ENCODE data around the gene ACVR1. TPM values are rescaled to one million over a fixed set of nuclear protein-coding genes. Genes with fewer than 3 reads are reported as not detected.
A peak's percentile ranks its signal among the peaks of the same experiment; 100 is the strongest.

ACVR1 gene
- total RNA-seq, 1 donor from 2014 or later = 36.3 TPM

- no peak for TF ChIP-seq CTCF (IDR thresholded peaks at IDR 0.05; ENCODE audit: partially characterized antibody, unreplicated experiment)
- DNase-seq = no peak
- Mint-ChIP-seq H3K4me1 (ENCODE audit: low read depth, unreplicated experiment) (peaks cover 53% of the 10 kb centered on the region), H3K4me3 (ENCODE audit: unreplicated experiment) (peak overlapping the region; percentile 46), H3K27me3 (ENCODE audit: unreplicated experiment) (peaks cover 12% of the 10 kb centered on the region), H3K27ac (ENCODE audit: unreplicated experiment) (peak overlapping the region; percentile 55), H3K9me3 (ENCODE audit: unreplicated experiment) (peaks cover 22% of the 10 kb centered on the region), H3K36me3 (ENCODE audit: unreplicated experiment) (no peaks in the 10 kb centered on the region)
Measured at GRCh38 chr2:157835425-157835824, 40.7 kb downstream of the ACVR1 start.

- H3K4me1 Mint-ChIP-seq (ENCODE audit: low read depth, unreplicated experiment) = peaks cover 48% of the 10 kb centered on the region
- DNase-seq = no peak
- H3K36me3 Mint-ChIP-seq (ENCODE audit: unreplicated experiment) = no peaks in the 10 kb centered on the region
- H3K9me3 Mint-ChIP-seq (ENCODE audit: unreplicated experiment) = peaks cover 20% of the 10 kb centered on the region
- TF ChIP-seq CTCF (IDR thresholded peaks at IDR 0.05; ENCODE audit: partially characterized antibody, unreplicated experiment) = no peak
- H3K27me3 Mint-ChIP-seq (ENCODE audit: unreplicated experiment) = peaks cover 12% of the 10 kb centered on the region
- peak overlapping the region; percentile 55 for H3K27ac Mint-ChIP-seq (ENCODE audit: unreplicated experiment)
- H3K4me3 Mint-ChIP-seq (ENCODE audit: unreplicated experiment) = no peak overlapping the region
Measured at GRCh38 chr2:157835006-157835405, 41.1 kb downstream of the ACVR1 start.

GRCh38 chr2:157833721-157834120 is 42.4 kb downstream of the ACVR1 start:
- Mint-ChIP-seq H3K36me3 (ENCODE audit: unreplicated experiment) (no peaks in the 10 kb centered on the region), H3K9me3 (ENCODE audit: unreplicated experiment) (peaks cover 13% of the 10 kb centered on the region), H3K4me3 (ENCODE audit: unreplicated experiment) (no peak overlapping the region)

DNA sequence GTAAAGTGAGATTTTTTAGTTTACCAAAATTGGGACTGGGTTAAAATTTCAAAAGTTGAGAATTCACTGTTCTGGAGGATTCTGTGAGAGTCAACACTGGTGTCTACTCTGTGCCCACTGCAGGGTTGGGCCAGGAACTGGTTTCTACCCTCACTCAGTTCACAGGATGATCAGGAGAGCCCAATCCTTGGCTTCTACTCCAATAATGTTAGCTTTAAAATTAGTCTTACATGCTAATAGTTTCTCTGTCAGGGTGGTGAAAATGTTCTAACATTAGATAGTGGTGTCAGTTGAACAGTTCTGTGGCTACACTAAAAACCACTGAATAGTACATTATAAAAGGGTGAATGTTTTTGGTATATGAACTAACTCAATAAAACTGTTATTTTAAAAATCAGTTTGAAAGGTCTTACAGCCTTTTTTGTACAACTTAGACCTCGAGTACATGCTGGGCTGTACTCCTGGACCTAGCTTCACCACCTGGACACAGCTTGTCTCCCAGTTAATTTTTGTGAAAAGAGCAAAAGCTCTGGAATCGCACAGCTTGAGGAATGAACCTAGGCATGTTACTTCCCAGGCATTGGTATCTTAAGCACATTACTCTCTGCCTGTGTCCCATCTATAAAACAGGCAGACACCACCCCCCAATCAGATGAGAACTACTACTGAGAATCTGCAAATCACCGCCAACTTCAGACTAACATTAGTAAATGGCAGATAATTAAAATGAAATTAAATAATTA is 44.4 kb downstream of the ACVR1 start:
- no peak for TF ChIP-seq CTCF (IDR thresholded peaks at IDR 0.05; ENCODE audit: partially characterized antibody, unreplicated experiment)
- H3K36me3 Mint-ChIP-seq (ENCODE audit: unreplicated experiment) = no peaks in the 10 kb centered on the region
- H3K27ac Mint-ChIP-seq (ENCODE audit: unreplicated experiment) = no peak overlapping the region

More at GRCh38 chr2:157833721-157834120, 42.4 kb downstream of the ACVR1 start:
- peaks cover 42% of the 10 kb centered on the region for H3K4me1 Mint-ChIP-seq (ENCODE audit: low read depth, unreplicated experiment)
- no peak overlapping the region for H3K27ac Mint-ChIP-seq (ENCODE audit: unreplicated experiment)
- no peak for DNase-seq
- no peak for TF ChIP-seq CTCF (IDR thresholded peaks at IDR 0.05; ENCODE audit: partially characterized antibody, unreplicated experiment)
- peaks cover 8% of the 10 kb centered on the region for H3K27me3 Mint-ChIP-seq (ENCODE audit: unreplicated experiment)

More for the DNA sequence above, 44.4 kb downstream of the ACVR1 start:
- Mint-ChIP-seq H3K4me1 (ENCODE audit: low read depth, unreplicated experiment) (peaks cover 24% of the 10 kb centered on the region), H3K27me3 (ENCODE audit: unreplicated experiment) (peaks cover 4% of the 10 kb centered on the region), H3K9me3 (ENCODE audit: unreplicated experiment) (peaks cover 5% of the 10 kb centered on the region), H3K4me3 (ENCODE audit: unreplicated experiment) (no peak overlapping the region)
- DNase-seq = no peak

Measured in glutamatergic neuron (in vitro differentiated cells).